KMS-11 (cell line): Measurements from ENCODE around the gene PTGFR.

Source experiments
- H2AFZ ChIP-seq: fragments of 200-600 bp; sonication (generic); 2 replicates; pipeline ENCODE4 v1.6.1; 2016; ENCODE audit warnings: antibody characterized with exemption, mixed run types, low read depth
- H3K27ac ChIP-seq: fragments of 200-600 bp; sonication (generic); 2 replicates; pipeline ENCODE4 v1.6.1; 2016; ENCODE audit warnings: mild to moderate bottlenecking, mixed run types
- H3K27me3 ChIP-seq: fragments of 200-600 bp; sonication (generic); 2 replicates; pipeline ENCODE4 v1.6.1; 2017; ENCODE audit warnings: mild to moderate bottlenecking, low read depth, mixed run types, moderate library complexity; ENCODE audit not compliant: insufficient read depth
- H3K36me3 ChIP-seq: fragments of 200-600 bp; sonication (generic); 2 replicates; pipeline ENCODE4 v1.6.1; 2017; ENCODE audit warnings: mild to moderate bottlenecking, mixed run types; ENCODE audit not compliant: insufficient read depth
- H3K4me1 ChIP-seq: fragments of 200-600 bp; sonication (generic); 2 replicates; pipeline ENCODE4 v1.6.1; 2016; ENCODE audit warnings: mild to moderate bottlenecking, low read depth, mixed run types; ENCODE audit not compliant: poor library complexity, severe bottlenecking
- H3K4me2 ChIP-seq: fragments of 200-600 bp; sonication (generic); 2 replicates; pipeline ENCODE4 v1.7.0; 2016; ENCODE audit warnings: mild to moderate bottlenecking, mixed run types
- H3K4me3 ChIP-seq: fragments of 200-600 bp; sonication (generic); IDR thresholded peaks from 2 replicates; pipeline ENCODE4 v1.6.1; 2017; ENCODE audit warnings: low read depth, low read length, mixed read lengths; ENCODE audit not compliant: insufficient read depth
- H3K79me2 ChIP-seq: fragments of 200-600 bp; sonication (generic); 2 replicates; pipeline ENCODE4 v1.6.1; 2016; ENCODE audit warnings: low read depth, mixed run types; ENCODE audit not compliant: insufficient read depth
- H3K9ac ChIP-seq: fragments of 200-600 bp; sonication (generic); 2 replicates; pipeline ENCODE4 v1.6.1; 2016; ENCODE audit warnings: mild to moderate bottlenecking, mixed run types
- H4K20me1 ChIP-seq: fragments of 200-600 bp; sonication (generic); 2 replicates; pipeline ENCODE4 v1.6.1; 2016; ENCODE audit warnings: mild to moderate bottlenecking, mixed run types; ENCODE audit not compliant: insufficient read depth
- CTCF ChIP-seq: fragments of 200-600 bp; sonication (generic); conservative IDR thresholded peaks from 2 replicates; pipeline ENCODE4 v1.6.1; 2017; ENCODE audit warnings: low read depth, mild to moderate bottlenecking, antibody characterized with exemption, low read length, moderate library complexity, mixed read lengths

Gene PTGFR

GRCh38 chr1:78549891-78550290 lies 59.1 kb downstream of the PTGFR start:
- no peak overlapping the region for H2AFZ ChIP-seq
- H3K4me3 ChIP-seq = no peak overlapping the region
- no peak for TF ChIP-seq CTCF
- H3K9ac ChIP-seq = no peak overlapping the region
- no peaks in the 10 kb centered on the region for H3K79me2 ChIP-seq
- no peak overlapping the region for H3K27ac ChIP-seq
- H3K36me3 ChIP-seq = no peaks in the 10 kb centered on the region
- no peaks in the 10 kb centered on the region for H3K4me1 ChIP-seq
- no peak overlapping the region for H3K4me2 ChIP-seq
- no peaks in the 10 kb centered on the region for H4K20me1 ChIP-seq
- no peaks in the 10 kb centered on the region for H3K27me3 ChIP-seq

GRCh38 chr1:78553859-78554258 lies 63.1 kb downstream of the PTGFR start:
- Histone ChIP-seq H3K36me3 (no peaks in the 10 kb centered on the region), H4K20me1 (no peaks in the 10 kb centered on the region), H2AFZ (no peak overlapping the region; the same call in 1 of the 2 replicates), H3K27ac (no peak overlapping the region), H3K4me2 (no peak overlapping the region), H3K4me3 (no peak overlapping the region), H3K4me1 (no peaks in the 10 kb centered on the region), H3K9ac (no peak overlapping the region), H3K27me3 (no peaks in the 10 kb centered on the region), H3K79me2 (no peaks in the 10 kb centered on the region)
- peak; percentile 24 for TF ChIP-seq CTCF

- Histone ChIP-seq H3K27ac (no peak overlapping the region), H3K9ac (no peak overlapping the region), H3K4me3 (no peak overlapping the region), H2AFZ (no peak overlapping the region), H4K20me1 (no peaks in the 10 kb centered on the region), H3K4me2 (no peak overlapping the region), H3K36me3 (no peaks in the 10 kb centered on the region), H3K27me3 (no peaks in the 10 kb centered on the region), H3K4me1 (no peaks in the 10 kb centered on the region), H3K79me2 (no peaks in the 10 kb centered on the region)
- TF ChIP-seq CTCF = no peak
These were observed 64.1 kb downstream of the PTGFR start for GRCh38 chr1:78554840-78555239.

- no peaks in the 10 kb centered on the region for H3K36me3 ChIP-seq
- H3K4me1 ChIP-seq = no peaks in the 10 kb centered on the region
- no peaks in the 10 kb centered on the region for H3K79me2 ChIP-seq
- no peak for TF ChIP-seq CTCF
- H4K20me1 ChIP-seq = no peaks in the 10 kb centered on the region
- H3K9ac ChIP-seq = no peak overlapping the region
- H3K4me3 ChIP-seq = no peak overlapping the region
- H3K27me3 ChIP-seq = no peaks in the 10 kb centered on the region
- no peak overlapping the region for H3K27ac ChIP-seq
- H2AFZ ChIP-seq = no peak overlapping the region
- H3K4me2 ChIP-seq = no peak overlapping the region
These were observed 68.9 kb downstream of the PTGFR start for GRCh38 chr1:78559680-78560079.
